GM19468 (cell line): Measurements from ENCODE around the gene ETV7.
"Not testable (repeated sequence)": the region's sequence is repeated elsewhere in the genome, so short reads cannot be mapped to it uniquely, and the experiment has no call there.

Experiments used
- ATAC-seq: cut with Tn5 transposase; IDR thresholded peaks from one replicate; pipeline ENCODE4 v1.9.1; 2021; ENCODE audit warnings: mild to moderate bottlenecking, moderate library complexity, moderate number of reproducible peaks; ENCODE audit not compliant: unreplicated experiment; ENCODE audit errors: extremely low read depth

The ETV7 gene

DNA sequence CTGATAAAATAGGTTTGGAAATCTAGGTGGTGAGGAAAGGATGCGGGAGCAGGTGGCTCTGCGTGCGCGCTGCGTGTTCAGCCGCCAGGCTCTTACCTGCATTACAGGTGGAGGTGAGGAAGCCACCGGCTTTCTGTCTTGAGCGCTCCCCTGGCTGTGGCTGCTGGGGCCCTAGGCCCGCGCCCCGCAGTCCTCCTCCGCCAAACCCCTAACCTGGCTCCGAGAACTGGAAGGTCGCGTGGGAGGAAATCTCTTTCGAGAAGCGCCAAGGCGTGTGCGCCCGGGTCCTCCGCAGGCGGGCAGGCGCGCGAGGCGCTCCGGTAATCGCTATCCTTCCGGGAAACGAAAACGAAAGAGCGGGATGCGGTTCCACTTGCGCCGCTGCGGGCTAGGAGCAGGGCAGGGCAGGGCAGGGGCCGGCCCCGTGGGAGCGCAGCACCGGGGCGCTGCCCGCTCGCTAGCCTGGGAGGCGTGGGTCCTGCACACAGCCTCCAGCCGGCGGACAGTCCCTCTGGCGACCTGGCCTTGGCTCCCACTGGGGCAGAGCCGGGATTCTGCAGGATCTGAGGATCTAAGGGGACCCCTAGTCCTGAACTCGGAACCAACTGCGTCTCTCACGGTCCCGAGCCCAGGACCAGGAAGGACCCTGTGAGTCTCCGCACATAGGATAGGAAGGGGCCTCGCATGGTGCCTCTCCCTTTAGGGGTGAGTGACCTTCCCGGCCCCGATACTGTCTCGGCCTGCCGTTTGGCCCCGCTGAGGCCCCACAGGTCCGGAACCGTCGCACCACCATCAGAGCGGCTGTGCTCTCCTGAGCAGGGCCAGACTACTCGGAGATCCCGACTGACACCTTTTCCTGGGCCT, at the start of gene ETV7:
ETV7 (minus strand) TSS at position 230 of the 864 bp plus-strand sequence; CDS start at position 102, 128 bp downstream.
- ATAC-seq = no peak

DNA sequence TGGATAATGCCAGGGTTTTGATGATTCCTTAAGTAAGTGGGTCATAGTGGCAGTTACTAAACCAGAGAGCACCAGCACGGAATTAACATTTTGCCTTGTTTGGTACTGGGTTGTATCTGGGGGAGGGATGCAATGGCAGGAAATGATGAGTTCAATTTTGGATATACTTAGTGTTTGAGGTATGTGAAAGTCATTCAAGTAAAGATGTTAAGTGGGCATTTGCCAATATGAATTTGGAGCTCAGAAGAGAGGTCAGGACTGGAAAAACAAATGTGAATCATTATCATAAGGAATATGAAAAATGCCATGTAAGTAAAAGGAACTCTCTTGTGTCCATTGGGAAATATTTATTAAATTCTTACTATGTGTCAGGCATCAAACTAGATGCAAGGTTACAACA, 49.0 kb upstream of the ETV7 start:
- no peak for ATAC-seq

DNA sequence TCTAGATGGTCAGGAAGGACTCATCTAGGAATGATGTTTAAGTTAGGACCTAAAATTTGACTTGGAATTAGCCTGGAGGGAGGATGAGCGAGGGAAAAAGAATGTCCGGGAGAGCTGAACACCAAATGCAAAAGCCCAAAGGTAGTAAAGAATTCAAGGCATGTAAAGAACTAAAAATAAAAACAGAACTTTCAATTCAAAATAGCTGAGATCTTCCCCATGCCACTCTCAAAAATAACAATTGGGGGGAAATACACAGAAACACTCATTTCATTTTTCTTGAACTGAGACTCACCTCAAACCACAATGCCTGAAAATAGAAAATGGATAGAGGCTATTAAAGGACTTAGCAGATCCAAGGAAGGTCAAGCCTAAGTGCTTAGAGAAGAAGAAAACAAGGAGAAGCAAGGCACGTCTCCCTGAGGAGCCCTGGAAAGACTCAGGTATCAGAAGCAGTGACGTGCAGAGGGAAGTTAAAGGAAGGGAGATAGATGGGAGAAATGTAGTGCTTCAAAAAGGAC, 44.7 kb upstream of the ETV7 start:
- ATAC-seq = no peak

DNA sequence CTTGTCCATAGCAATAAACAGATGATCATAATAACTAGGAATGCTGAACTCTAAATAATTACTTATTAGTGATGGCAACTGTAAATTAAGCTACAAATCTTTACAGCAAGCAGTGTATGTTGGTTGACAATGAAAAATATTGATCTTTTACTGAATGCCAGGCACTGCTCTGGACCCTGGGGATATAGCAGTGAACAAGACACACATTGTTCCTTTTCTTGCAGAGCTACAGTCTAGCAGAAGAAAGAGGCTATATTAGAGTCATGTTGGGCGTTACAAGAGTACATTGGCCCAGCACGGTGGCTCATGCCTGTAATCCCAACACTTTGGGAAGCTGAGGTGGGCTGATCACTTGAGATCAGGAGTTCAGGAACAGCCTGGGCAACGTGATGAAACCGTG, 43.7 kb upstream of the ETV7 start:
- no peak for ATAC-seq

DNA sequence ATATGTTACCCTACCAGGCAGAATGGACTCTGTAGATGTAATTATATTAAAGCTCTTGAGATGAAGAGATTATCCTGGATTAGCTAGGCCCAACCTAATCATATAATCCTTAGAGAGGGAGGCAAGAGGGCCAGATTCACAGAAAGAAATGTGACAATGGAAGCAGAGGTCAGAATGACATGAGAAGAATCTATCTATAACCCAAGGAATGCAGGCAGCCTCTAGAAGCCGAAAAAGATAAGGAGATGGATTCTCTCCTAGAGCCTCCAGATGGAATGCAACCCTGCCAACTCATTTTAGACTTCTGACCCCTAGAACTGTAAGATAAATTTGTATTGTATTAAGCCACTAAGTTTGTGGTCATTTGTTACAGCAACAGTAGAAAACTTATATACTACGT, 42.9 kb upstream of the ETV7 start:
- ATAC-seq = no peak

DNA sequence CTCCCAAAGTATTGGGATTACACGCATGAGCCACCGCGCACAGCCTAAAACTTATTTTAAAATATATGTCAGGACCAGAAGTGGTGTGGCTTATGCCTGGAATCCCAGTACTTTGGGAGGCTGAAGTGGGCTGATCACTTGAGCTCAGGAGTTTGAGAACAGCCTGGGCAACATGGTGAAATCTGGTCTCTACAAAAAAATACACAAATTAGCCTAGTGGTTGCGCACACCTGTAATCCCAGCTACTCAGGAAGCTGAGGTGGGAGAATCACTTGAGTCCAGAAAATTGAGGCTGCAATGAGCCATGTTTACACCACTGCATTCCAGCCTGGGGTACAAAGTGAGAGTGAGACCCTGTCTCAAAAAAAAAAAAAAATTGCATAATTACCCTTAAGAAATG, 41.4 kb upstream of the ETV7 start:
- no peak for ATAC-seq

DNA sequence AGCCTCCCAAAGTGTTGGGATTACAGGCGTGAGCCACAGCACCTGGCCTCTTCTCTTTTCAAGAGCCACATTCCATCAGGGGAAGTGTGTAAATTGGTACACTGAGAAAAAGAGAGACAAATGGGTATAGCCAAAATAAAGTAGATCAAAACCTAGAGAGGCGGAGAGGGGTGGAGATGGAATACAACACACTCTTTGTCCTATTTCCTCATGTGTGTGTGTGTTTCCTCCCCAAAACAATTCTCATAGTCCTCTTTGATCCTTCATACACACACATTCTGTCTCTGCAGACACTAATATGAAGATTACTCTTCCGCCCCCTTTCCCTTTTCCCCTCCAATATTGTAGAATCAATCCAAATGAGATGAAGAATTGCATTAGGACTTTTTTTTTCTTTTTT, 39.2 kb upstream of the ETV7 start:
- no peak for ATAC-seq

DNA sequence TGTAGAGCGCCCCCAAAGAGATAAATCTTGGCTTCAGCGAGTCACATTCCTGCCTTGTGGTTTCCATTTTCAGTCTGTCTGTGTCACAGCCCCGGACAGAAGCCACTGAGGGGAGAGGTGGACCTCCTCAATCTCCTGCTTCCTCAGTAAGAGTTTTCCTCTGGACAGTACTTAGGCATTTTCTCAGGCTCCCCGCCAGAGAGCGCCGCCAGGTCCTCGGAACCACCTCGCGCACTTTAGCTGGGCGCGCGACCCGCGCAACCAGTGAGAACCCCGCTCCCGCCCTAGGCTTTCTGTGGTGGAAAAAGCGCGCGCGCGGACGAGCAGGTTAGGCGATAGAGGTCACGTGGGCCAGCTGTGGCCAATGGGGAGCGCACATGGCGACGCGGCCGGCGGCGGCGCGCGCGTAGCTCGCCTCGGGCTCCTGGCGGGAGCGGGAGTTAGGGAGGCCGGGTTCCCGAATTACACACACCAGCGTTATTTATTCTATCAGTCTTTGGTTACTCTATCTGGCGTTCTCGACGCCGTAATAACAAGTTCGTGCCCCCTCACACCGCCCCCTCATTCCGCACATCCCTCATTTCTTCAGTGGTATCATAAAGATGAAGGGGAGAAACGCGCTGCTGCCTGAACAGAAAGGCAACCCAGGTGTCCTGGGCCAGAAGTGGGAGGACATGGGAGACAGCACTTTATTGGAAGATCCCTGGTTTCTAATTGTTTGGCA, 35.8 kb upstream of the ETV7 start:
- ATAC-seq = peak; percentile 77

DNA sequence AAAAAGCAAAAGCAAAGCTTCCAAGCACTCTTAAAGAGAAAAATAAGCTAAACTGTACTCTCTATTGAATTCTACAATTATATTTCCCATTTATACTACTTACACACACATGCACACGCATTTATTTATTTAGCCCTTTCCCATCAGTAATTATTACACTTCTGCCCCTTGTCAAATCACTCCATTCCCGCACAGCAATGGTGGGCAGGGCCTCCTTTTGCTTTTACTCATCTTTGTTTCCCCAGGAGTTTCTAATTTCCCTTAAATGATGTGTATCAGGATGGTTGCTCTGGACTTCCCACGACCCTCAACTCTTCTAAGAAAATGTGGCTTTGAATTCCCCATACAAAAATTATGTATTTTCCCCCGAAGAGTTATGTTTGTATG, 35.2 kb upstream of the ETV7 start:
- ATAC-seq = no peak

DNA sequence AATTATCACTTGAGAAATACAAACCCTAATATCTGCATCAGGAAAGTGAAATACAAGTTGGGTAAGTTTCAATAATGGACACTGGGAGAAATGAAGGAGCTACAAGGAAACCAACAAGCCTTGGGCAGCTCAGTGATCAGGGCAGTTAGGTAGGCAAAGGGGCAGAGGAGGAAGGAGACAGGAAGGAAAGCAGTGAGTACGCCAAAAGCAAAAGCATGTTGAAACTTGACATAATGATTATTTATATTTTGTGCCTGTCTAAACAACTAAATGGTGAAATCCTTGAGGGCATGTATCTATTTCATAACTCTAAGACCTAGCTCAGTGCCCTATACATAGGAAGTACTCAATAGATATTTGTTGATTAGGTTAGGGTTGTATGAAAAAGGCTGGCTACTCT, 31.8 kb upstream of the ETV7 start:
- ATAC-seq = no peak

DNA sequence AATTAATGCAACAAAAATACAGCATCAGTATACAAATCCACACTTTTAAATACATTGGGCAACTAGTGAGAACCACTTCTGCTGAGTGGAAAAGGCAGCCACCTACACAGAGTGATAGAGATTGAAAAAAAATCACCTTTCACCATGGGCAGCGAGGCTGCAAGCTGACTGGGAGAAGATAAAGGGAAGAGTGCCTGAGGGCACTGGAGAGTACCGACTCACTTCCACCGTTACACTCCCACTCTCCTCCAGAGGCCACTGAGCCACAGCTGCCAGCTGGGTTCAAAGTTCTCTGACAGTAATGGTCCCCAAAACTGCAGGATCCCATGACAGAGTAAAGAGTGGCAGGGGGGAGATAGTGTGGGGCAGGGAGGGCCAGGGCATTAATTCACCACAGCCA, 31.1 kb upstream of the ETV7 start:
- ATAC-seq = no peak

DNA sequence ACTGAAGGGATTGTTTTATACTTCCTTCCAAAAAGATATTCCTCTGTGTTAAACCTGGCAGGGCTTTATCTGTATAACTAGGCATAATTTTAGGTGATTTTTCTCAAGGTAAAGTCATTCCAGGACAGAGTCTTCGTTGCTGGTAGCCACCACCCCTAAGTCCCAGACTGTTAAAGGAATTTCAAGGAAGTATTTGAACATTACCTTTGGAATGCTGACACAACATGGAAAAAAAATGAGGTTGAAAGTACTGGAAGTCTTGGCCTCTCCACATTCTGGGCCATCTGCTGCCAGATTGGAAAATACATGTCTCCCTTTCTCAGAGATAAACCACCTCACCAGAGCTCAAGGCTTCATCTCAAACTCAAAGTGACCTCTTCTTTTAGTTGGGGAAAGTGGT, 27.0 kb upstream of the ETV7 start:
- ATAC-seq = no peak

DNA sequence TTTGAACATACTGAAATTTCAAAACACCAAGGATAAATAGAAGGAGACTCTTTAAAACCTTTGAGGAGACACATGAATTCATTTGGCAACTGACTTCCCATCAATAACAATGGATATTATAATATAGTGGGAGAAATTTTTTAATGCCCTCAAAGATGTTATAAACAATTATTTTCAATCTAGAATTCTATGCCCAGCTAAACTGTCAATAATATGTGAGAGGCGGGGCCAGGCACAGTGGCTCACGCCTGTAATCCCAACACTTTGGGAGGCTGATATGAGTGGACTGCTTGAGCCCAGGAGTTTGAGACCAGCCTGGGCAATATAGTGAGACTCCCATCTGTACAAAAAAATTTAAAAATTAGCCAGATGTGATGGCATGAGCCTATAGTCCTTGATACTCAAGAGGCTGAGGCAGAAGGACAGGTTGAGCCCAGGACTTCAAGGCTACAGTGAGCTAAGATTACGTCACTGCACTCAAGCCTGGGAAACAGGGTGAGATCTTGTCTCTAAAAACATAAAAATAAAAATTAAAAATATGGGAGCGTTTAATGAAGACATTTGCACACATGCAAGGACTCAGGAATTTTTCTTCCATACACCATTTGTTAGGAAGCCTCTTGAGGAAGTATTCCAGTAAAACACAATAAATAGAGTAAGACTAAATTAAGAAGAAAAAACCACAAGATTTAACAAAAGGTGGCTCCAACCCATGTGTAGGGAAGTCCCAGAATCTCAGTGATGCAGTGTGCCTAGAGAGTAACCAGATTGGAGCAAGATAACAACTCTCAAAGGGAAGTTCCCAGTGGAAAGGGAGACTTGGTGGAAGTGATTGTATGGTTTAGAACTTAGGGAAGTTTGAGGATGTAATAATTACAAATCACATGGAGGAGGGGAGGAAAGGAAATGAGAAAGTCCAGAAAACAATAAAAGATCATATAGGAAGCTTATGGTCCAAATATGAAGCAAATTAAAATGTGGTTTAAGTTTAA, 26.3 kb upstream of the ETV7 start:
- no peak for ATAC-seq

DNA sequence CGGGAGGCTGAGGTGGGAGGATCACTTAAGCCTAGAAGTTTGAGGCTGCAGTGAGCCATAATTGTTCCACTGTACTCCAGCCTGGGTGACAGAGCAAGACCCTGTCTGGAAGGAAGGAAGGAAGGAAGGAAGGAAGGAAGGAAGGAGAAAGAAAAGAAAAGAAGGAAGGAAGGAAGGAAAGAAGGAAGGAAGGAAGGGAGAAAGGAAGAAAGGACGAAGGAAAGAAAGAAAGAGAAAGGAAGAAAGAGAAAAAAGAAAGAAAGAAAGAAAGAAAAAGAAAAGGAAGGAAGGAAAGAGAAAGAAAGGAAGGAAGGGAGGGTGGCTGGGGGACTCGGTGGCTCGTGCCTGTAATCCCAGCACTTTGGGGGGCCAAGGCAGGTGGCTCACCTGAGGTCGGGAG, 22.2 kb upstream of the ETV7 start:
- ATAC-seq = not testable (repeated sequence)

DNA sequence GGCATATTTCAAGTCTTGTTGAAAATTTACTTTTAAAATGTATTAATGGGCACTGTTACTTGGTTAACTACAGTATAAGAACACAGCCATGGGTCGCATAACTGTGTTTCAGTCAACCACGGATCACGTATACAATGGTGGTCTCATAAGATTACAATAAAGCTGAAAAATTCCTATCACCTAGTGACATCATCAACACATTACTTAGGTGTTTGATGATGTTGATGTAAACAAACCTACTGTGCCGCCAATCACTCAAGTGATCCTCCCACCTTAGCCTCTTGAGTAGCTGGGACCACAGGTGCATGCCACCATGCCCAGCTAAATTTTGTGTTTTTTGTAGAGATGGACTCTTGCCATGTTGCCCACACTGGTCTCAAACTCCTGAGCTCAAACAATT, 16.7 kb upstream of the ETV7 start:
- no peak for ATAC-seq

DNA sequence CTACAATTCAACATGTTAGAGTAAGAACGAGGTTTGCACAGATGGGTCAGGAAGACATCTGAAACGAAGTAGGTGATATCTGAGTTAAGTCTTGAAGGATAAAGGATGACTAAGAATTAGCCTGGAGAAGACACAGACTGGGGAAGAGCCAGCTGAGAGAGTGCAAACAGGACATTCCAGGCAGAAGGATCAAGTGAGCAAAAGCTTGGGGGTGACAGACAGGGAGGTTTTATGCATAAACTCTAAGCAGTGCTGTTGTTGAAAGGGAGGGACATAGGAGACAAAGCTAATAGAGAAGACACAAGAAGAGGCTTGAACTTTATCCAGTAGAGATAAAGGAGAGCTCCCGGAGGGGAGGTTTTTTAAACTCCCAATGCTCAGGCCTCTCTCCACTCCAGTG, 15.0 kb upstream of the ETV7 start:
- no peak for ATAC-seq

DNA sequence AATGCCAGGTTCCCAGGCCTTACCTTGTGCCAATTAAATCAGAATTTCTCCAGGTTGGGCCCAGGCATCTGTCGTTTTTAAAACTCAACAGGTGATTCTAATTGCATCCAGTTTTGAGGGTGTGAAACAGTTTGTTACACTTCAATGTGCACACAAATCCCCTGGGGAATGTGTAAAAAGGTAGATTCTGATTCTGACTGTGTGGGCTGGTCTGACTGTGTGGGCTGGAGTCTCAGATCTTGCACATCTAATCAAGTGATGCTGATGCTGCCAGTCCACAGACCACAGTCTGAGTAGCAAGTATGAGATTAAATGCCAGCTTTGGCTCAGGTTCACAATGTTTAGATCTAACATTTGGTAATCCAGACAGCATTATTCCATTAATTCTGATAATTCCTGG, 12.5 kb upstream of the ETV7 start:
- ATAC-seq = no peak

DNA sequence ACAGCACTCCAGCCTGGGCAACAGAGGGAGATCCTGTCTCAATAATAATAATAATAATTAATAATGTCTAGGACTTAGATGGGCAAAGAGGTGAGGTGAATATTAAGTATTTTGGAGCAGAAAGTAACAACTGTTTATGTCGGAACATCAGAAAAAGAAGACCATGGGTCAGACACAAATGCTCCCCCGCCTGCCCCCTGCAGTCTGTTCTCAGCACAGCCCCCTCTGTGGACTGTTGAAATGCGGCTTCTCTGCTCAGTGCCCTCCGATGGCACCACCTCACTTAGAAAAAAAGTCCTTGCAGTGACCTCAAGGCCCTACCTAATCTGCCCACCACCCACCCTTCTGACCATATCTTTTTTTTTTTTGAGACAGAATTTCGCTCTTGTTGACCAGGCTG, 5.2 kb upstream of the ETV7 start:
- ATAC-seq = no peak

DNA sequence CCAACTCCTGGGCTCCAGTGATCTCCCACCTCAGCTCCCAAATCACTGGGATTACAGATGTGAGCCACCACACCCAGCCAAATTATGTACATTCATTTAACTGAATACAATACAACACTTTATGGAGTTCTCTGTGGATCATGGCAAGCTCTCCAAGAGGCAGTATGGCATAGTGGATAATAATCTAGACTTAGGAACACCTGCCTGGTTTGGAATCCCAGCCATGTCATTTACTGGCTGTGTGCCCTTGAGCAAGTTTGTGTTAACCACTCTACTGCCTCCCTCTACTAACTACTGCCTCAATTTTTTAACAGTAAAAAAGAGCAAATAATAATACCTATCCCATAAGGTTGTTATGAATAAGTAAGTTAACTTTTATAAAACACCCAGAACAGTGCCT, 1.9 kb upstream of the ETV7 start:
- no peak for ATAC-seq
